OCI-LY7 (cell line): Measurements from ENCODE around the gene ZCCHC2.

Source experiments
- CTCF ChIP-seq: fragments of 200-600 bp; sonication (generic); conservative IDR thresholded peaks from 2 replicates; pipeline ENCODE4 v1.5.1; 2014; ENCODE audit warnings: mild to moderate bottlenecking, antibody characterized with exemption, low read length, moderate library complexity, mixed read lengths
- EZH2phosphoT487 ChIP-seq: fragments of 200-600 bp; sonication (generic); IDR thresholded peaks from 2 replicates; pipeline ENCODE4 v1.6.1; 2018; ENCODE audit warnings: low read depth, borderline replicate concordance, mild to moderate bottlenecking, mixed run types, antibody characterized with exemption, low read length, moderate library complexity, mixed read lengths

- no peak for TF ChIP-seq CTCF
- TF ChIP-seq EZH2phosphoT487: no peak
Measured at GRCh38 chr18:62521593-62521992, 1.2 kb upstream of the ZCCHC2 start.
